Central memory CD4-positive, alpha-beta T cell (primary cell): ENCODE measurements around the gene THTPA.
A peak's percentile ranks its signal among the peaks of the same experiment; 100 is the strongest.
"Not testable (repeated sequence)": the region's sequence is repeated elsewhere in the genome, so short reads cannot be mapped to it uniquely, and the experiment has no call there.

ENCODE experiments used
- DNase-seq: peaks from one replicate; pipeline ENCODE4 v3.0.0; 2022

Gene THTPA

DNA sequence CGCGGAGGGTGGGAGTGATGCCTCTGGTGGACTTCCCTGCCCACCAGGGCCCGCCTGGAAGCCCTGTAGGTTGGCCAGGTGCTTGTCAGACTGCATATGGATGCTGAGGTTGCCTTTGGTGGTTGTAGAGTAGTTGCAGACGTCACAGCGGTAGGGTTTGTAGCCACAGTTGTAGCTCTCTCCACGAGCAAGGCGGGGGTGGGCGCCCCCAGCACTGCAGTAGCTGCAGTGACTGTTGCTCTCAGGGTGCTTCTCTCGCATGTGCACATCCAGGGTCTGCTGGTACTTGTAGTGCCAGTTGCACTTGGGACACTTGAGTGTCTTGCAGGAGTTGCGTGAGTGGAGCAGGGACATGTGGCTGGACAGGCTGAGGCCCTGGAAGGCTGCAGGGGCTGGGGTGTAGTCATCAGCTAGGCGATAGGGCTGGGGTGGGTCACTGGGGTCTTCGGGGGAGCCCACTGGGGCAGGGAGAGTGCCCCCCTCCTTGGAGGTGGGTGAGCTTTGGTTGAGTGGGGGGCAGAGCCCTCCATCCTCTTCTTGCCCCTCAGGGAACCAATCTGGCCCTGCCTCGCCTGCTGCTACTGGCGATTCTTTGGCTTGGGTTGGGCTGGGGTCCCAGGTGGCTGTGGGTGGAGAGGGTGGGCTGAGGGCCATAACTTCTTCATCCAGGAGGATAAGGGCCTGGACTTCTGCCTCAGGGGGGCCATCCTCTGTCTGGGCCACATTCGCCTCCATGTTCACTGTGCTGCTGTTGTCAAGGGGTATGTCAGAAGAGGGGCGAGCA, 22.2 kb upstream of the THTPA start:
- DNase-seq, result no peak

DNA sequence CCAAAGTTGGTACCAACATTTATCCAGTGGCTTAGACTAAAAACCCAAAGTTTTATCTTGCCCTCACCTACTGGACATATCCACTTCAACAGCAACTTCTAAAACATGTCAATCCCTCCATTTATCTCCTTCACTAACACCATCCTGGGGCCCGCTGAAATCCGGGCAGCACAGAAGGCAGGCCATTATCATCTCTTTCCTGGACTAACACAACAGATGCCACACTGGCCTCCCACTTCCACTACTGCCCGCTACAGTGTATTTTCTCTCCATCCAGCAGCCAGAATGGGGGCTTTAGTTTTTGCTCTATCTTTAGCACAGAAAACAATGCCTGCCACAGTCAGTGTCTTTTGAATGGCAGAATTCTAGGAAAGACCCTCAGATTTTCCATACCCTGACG, 20.1 kb upstream of the THTPA start:
- DNase-seq, result no peak

DNA sequence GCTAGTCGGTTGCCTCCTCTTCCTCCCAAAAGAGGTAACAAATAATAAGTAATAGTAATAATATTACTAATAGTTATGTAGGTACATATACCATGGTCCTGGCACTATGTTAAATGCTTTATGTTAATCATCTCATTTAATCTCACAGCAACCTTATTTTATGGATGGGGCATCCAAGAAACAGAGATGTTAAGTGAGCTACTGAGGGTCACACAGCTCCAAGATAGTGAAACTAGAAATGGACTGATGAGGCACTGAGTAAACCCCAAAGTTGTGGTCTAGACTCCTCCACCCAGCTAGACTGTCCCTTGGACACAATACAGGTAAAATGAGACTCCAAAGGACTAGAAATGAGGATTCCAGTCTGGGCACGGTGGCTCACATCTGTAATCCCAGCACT, 19.6 kb upstream of the THTPA start:
- no peak for DNase-seq

DNA sequence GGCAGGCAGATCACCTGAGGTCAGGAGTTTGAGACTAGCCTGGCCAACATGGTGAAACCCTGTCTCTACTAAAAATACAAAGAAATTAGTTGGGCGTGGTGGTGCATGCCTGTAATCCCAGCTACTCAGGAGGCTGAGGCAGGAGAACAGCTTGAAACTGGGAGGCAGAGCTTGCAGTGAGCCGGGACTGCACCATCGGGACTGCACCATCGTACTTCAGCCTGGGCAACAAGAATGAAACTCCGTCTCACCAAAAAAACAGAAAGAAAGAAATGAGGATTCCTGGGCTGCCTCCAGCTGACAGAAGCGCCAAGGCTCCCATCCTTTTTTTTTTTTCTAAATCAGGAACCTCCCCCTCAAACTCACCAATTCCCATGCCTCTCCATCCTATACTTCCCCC, 19.2 kb upstream of the THTPA start:
- DNase-seq, result not testable (repeated sequence)

DNA sequence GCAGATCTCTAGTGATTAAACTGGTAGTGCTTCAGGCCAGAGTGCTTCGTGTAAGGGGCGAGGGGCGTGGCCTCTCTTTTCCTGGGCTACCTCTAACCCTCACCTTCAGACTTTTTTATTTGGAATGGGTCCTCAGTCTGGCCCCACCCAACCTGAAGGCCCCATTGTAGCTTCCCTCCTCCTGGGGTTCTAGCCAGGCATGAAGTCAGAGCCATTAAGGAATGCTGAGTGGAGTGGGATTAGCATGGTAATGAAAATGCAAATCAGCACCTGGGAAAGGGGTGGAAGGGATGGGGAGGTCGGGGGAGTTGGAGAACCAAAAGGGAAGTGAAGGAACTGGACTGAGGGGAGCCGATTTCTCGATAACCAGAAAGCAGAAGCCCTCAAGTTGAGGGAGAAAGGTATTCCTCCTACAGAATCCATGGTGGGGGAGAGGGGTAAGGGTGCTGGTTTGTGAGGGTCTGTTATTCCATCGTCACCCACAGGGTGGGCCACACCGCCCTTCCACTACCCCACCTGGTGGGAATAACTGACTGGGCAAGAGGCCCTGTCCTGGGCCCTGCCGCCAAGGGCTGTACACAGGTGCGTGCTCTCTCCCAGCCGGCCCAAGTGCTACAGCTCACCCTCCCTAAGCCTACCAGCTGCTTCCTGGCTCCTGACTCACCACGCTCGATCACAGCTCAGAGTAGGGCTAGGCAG, 18.6 kb upstream of the THTPA start:
- no peak for DNase-seq

DNA sequence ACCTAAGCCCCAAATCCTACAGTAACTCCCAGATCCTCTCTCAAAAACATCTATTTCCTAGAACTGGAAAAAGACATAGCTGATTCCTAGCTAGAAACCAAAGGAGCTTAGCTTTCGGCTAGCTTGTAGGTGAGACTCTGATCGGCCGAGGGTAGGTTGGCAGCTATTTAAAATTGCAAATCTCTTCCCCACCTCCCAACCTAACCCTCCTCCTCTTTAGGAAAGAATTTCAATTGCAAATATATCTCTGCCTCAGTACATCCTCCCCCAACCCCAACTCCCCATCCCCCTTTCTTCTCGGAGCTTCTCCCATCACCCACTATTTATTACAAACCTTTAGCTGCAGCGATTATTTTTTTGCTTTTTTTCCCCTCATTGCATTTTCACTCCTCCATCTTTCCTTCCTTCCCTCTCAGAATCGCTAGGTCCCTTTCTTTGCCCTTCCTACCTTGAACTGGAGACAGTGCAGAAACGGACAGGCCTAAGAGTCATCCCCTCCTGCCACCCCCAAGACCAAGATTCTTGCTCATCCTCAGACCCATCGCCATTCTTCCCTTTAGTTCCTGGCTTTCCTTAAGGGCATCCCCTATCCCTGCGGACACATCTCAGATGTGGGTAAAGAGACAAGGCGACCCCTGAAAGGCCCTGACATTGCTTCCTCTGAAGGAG, 17.9 kb upstream of the THTPA start:
- DNase-seq, result no peak

DNA sequence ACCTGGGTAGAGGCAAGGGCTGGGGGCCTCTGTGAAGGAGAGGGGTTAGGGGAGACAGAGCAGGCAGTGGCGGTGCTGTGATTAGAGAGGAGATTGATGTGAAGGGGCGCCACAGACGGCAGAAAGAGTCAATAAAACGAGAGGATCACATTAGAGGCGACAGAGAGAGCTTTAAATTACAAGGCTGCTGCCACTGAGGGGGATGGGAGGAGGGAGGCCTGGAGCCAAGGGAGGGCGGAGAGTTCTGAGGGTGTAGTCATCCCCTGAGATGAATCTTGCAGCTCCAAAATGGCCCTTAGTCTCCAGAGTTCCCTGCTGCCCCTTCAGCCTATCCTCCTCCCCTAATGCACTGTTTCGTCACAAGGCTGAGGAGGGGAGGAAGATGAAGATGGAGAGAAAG, 17.3 kb upstream of the THTPA start:
- DNase-seq, result no peak

DNA sequence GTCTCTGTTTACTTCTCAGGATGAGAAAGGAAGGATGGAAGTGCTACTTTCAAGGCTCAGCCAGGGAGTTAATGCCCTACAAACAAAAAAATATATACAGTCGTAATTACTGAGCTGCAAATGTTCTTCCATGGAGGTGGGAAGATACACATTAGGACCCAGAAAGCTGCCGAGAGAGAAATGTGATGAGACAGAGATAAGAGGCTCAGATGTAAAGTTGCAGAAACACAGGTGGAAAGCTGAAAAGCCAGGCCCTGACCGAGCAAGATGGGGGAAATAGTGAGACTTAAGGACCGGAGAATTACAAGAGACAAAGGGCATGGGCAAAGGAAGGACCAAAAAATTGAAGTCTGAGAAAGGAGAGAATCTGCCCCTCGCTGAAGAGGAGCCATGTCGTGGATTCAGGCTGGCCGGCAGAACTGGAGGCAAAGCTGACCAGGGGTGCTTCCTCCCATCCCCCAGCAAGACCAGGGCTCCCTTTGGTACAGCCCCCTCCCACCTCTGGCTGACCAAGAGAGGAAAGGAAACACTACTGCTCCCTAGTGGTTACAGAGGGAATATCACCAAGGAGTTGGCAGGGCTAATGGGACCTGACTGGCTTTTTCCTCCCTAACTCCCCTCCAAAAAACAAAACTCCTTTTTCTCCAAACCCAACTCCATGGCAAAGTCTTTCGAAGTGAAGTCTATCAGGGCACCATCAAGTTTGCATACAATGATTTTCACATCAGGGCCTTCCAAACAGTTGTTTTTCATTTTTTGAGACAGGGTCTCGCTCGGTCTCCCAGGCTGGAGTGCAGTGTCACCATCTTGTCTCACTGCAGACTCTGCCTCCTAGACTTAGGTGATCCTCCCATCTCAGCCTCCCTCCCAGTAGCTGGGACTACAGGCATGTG, 16.6 kb upstream of the THTPA start:
- peak; percentile 32 for DNase-seq

DNA sequence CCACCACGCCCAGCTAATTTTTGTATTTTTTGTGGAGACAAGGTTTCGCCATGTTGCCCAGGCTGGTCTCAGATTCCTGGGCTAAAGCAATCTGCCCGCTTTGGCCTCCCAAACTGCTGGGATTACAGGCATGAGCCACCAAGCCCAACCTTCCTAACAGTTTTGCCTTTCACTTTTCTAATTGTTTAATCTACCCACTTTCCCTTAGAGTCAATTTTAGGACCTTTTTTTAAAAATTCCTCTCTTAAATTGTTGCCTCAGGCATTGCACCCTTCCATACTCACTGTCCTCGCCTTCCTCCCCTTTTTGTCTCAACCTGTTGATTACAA, 16.0 kb upstream of the THTPA start:
- no peak for DNase-seq

DNA sequence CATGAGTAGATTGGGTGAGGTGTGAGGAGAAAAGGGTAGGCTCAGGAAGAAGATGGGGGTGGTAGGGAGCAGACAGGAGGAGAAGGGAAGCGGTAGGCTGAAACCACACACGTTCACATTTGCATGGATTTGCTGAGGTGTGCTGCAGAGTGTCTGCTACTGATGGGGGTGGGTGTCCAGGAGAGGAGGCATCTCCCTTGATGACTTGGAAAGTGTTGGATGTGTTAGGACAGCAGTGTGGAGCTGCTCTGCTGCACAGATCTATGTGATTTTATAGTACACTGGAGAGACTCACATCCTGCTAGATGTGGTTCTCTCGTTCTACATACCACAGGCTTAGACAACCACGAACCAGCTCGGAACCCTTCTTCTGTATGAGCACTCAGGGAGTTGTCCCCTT, 13.8 kb upstream of the THTPA start:
- DNase-seq, result no peak

DNA sequence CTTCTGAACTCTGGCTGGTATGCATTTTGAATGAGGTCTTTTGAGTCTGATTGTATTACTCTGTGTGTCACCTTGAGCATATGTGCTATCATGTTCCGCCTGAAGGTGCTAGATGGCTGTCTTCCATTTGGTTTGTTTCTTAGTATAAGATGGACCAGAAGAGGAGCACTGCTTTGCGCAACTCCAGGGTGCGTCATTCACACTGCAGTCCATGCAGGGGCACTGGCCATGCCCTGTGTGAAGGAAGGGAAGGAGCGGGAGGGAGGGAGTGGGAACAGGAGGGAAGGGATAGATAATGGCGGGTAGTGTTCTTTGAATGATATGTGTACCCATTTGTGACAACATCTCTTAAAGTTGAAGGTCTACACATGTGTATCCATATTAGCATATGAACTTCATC, 12.7 kb upstream of the THTPA start:
- no peak for DNase-seq

DNA sequence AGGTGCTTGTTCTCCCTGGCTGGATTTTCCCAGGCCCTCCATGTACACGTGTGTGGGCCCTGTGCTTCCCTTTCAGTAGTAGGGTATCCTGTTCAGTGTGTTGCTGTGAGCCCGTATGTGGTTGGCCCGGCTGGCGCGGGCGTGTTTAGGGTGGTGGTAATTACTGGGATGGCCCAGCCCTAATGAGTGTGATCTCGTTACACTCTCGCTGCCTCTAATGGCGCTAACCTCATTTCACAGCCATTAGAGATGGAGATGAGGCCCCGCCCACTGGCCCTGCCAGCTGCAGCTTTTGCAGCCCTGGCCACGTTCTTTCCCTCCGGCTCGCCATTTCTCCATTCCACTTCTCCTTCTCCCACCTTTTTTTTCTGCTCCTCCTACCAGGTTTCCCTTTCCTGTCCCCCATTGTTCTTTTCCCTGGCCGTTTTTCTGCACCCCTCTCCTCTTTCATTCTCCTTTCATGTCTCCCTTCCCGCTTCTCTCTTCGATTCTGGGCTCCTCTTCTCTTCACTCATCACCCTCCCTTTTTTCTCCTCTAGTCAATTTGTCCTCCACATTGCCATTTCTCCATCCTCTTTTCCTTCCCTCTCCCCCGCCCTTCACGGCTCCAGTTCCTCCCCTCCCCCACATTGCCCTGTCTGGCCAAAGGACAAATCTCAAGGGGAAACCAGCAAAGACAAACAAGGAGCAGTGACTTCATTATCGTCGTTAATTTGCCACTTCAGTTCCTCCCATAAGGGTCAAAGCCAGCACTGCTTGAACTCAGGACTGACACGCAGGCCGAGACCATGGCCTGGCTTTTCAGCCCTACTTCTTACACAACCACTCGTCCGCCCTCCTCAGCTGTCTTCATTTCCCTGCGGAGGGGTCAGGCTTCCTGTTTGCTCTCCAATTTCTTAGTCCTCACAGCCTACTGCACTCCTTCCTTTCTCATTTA, 11.3 kb upstream of the THTPA start:
- DNase-seq, result no peak

DNA sequence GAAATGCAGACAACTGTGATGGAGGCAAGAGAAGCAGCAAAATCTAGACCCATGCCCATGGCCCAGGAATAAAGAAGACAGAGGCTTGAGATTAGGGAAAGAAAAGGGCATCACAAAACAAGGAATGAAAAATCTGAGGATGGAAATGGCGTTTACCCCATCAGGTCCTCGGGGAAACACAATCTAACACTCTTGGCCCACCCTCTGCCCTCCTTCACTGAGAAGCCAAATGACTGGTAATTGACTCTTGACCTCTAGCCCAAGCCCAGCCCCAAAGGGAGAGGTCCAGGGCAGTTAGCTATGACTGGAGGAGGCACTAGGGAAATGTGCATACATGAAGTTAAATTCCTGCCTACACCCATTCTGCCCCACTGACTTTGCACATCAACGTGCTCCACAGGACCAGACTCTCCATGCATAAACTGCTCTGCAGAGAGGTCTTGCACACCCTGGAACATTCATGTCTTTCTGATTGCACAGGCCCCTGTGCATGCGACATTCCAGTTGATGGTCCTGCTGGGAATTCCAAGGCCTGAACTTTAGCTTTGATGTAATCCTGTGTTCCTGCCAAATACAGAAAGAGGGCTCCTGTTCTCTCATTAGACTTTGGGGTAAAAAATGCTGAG, 10.2 kb upstream of the THTPA start:
- DNase-seq, result no peak

DNA sequence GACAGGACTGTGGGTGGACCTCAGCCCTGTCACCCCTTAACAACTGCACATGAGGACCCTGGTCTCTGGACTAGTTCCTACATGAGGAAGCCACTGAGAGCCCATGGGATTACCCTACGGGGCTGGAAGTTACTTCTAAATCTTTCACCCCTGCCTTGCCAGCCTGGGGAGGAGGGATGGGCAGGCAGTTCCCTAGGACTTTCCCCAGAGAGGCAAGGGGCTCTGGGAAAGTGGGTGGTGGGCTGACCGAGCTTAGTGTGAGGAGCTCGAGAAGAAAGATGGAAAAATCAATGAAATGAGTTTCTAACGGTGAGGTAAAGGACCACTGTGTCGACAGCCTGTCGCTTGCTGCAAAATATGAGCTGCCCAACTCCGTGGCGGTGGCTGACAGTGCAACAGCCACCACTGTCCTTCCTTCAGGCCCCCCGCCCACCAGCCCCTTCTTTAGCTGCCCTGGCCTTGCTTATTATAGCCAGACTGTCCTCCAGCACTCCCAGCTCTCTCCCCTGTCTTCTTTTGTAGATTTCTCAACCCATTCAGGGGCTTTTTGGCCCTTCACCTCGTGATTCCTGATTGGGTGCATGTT, 9.5 kb upstream of the THTPA start:
- DNase-seq, result no peak

DNA sequence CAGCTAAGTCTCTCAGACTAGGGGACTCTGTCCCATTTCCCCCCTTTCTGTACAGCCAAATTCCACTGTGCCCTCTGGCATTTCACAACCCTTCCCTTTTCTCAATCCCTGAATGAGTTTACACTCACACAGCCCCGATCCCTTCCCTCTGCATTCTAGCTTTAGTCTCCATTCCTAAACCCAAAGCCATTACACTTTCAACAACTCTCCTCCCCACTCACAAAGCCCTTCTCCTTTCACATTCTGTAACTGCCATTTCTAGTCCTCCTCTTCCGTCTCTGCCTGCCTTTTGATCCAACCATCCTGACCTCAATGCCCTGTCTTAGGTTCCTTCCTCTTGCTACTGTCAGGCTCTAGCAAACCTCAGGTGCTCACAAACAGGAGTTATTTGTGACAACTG, 8.1 kb upstream of the THTPA start:
- DNase-seq, result no peak

DNA sequence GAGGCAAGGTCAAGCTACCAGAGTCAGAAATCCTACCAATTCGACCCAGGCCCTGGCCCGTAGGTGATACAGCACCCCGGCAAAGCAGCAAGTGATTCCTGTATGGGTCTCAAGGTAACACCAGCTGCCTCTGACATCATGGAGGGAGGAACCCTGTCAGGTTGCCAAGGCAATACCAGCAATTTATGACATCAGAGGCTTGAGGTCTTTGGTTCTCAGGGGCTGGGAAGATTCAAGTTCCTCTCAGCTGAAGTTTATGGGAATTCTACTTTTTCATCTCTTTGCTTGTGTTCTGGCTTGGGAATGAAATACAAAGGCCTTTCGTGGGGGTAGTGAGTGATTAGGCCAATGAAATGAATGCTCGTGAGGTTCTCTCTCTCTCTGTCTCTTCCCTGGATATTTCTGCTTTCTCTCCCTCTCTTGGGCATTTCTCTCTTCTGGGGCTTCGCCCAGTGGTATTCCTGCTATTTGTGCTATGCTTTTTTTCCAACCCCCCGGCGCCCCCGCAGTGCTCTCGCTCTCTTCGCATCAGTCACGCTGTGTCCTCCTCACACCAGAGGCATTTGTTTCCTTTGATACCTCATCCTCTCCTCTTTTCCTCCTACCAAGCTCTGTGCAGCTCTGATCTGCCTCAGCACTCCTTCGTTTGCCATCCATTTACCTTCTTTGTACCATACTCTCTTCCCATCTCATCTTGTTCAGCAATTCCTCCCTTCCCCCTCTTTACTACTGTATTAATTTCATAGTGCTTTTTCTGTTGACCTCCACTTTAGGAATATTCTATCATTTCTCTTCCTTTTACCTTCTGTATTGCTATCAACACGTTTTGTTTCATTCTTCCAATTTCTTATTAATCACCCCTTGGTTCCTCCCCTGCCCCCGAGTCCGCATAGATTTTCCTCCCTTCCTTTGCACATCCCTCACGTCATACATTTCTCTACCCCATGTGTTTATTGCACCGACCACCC, 7.4 kb upstream of the THTPA start:
- DNase-seq, result no peak

DNA sequence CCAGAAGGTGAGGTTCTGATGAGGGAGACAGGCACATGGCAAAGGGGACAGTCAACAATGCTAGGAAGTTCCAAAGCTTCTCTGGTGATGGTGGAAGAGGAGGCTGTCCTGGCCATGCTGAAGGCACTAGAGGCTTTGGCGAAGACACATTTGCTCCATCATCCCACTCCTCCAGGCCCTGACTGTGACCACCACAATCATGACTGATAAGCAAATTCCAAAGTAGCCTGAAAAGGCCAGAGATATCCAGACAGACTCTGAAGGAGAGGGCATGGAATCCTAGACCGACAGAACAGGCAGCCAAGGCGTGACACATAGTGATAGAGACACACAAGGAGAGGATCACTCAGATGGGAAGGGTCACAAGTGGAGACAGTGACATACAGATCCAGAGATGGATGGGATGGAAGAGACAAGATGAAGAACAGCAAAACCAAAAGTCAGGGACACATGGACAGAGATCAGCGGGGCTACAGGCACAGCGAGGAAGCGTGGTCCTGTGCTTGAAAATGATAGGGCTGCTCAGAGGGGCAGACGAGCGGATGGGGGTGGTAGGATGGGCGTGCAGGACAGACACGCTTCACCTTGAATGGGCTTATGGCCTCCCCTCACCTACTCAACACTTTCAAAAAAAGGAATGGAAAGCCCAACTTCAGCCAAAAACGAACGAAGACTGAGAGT, 5.8 kb upstream of the THTPA start:
- no peak for DNase-seq

DNA sequence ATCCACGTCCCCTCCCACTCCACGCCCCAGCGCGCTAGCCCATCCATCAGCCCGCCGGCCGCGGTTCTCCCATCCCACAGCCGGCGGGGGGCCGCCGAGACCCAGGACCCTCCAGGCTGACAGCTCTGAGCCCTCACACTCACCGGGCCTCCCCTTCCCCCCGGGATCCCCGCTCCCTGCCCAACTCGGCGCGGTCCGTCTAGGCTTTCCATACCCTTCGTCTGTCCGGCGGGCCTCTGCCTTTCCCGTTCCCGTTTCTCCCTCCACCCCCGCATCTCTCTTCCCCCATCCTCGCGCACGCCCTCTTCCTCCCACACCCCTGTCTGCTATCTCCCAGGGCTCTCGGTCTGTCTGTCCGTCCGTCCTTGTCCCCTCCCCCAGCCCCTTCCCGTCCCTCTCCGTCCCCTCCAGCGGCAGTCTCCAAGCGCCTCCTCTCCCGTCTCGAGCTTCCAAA, 5.2 kb upstream of the THTPA start:
- no peak for DNase-seq
